GM12878 (cell line): ENCODE data around the gene MAST4.

ENCODE experiments used
- BRCA1 ChIP-seq: IDR thresholded peaks from 2 replicates; pipeline ENCODE4 v1.6.1; 2011; ENCODE audit warnings: low read depth, low read length, improper control_type of control experiment
- CBFB ChIP-seq: IDR thresholded peaks from 2 replicates; pipeline ENCODE4 v1.6.1; 2016; ENCODE audit warnings: antibody characterized with exemption, low read depth
- EP300 ChIP-seq, 2 experiments: fragments of 150-350 bp in 1 of 2; IDR thresholded peaks; 2 replicates each; pipeline ENCODE4 v1.6.1; 2011 to 2012; ENCODE audit warnings: low read depth in 2 of 2, low read length in 2 of 2, borderline replicate concordance in 1 of 2, improper control_type of control experiment in 1 of 2, inconsistent platforms in 1 of 2; ENCODE audit not compliant: control insufficient read depth in 1 of 2
- FOXM1 ChIP-seq: IDR thresholded peaks from 2 replicates; pipeline ENCODE4 v1.6.1; 2012; ENCODE audit warnings: low read depth, mild to moderate bottlenecking, inconsistent platforms, low read length, moderate library complexity
- KDM1A ChIP-seq: fragments of 200-600 bp; sonication (generic); IDR thresholded peaks from 2 replicates; pipeline ENCODE4 v1.6.1; 2016; ENCODE audit warnings: borderline replicate concordance
- TAF1 ChIP-seq: IDR thresholded peaks from 2 replicates; pipeline ENCODE4 v1.6.1; 2011; ENCODE audit warnings: mild to moderate bottlenecking, low read depth, low read length, borderline replicate concordance
- TF ChIP-seq, protein P1 (sequence below), 3 experiments: IDR thresholded peaks in 2 of 3; conservative IDR thresholded peaks in 1 of 3; 2 replicates each; pipeline ENCODE4 v1.5.1; 2011; ENCODE audit warnings: low read depth in 3 of 3, low read length in 3 of 3, mild to moderate bottlenecking in 3 of 3, control low read depth in 2 of 3, moderate library complexity in 2 of 3, inconsistent platforms in 1 of 3, mixed read lengths in 1 of 3; ENCODE audit not compliant: control insufficient read depth in 2 of 3, insufficient read depth in 1 of 3; ENCODE audit errors: extremely low read depth in 1 of 3

DNA sequence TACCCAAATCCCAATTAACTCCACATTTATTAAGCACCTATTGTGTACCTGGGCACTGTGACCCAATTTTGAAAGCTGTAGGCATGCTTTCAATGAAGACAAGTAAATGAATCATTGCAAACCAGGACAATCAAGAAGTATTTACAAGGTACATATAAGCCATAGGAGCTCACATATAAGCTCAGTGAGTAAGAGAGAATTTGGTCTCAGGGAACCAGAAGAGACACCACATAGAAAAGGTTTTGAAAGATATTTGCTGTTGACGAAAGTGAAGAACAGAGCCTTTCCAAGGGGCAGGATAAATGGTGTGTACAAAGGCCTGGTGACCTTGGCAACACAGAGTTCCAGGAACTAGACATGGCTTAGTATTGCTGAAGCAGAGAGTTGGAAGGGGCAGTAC, 412.8 kb downstream of the MAST4 start:
- TF ChIP-seq KDM1A (no peak), CBFB (no peak), BRCA1 (no peak), FOXM1 (no peak), TAF1 (no peak), EP300 (IDR thresholded peaks at IDR 0.05; ENCODE audit: borderline replicate concordance in 1 of 2, control insufficient read depth in 1 of 2, low read depth in 2 of 2, low read length in 2 of 2) (no peak)
- TF ChIP-seq, protein P1, sequence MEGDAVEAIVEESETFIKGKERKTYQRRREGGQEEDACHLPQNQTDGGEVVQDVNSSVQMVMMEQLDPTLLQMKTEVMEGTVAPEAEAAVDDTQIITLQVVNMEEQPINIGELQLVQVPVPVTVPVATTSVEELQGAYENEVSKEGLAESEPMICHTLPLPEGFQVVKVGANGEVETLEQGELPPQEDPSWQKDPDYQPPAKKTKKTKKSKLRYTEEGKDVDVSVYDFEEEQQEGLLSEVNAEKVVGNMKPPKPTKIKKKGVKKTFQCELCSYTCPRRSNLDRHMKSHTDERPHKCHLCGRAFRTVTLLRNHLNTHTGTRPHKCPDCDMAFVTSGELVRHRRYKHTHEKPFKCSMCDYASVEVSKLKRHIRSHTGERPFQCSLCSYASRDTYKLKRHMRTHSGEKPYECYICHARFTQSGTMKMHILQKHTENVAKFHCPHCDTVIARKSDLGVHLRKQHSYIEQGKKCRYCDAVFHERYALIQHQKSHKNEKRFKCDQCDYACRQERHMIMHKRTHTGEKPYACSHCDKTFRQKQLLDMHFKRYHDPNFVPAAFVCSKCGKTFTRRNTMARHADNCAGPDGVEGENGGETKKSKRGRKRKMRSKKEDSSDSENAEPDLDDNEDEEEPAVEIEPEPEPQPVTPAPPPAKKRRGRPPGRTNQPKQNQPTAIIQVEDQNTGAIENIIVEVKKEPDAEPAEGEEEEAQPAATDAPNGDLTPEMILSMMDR (IDR thresholded peaks at IDR 0.05 in 2 of 3, conservative IDR thresholded peaks at IDR 0.05 in 1 of 3; ENCODE audit: control insufficient read depth in 2 of 3, extremely low read depth in 1 of 3, insufficient read depth in 1 of 3, low read depth in 3 of 3, low read length in 3 of 3): no peak
